ENCODE data around the gene SET. TPM values are rescaled to one million over a fixed set of nuclear protein-coding genes. Genes with fewer than 3 reads are reported as not detected.
"Not testable (repeated sequence)": the region's sequence is repeated elsewhere in the genome, so short reads cannot be mapped to it uniquely, and the experiment has no call there.

Gene SET
- total RNA-seq, 1 experiment from 2014 or later, result 563 TPM

- H3K27me3 Mint-ChIP-seq (ENCODE audit: insufficient read depth, unreplicated experiment), result no peaks in the 10 kb centered on the region
- H3K27ac Mint-ChIP-seq (ENCODE audit: low read depth, unreplicated experiment), result no peak overlapping the region
- no peaks in the 10 kb centered on the region for H3K9me3 Mint-ChIP-seq (ENCODE audit: unreplicated experiment)
- intact Hi-C loops (cut with micrococcal nuclease), result no loop called here
- peaks cover 21% of the 10 kb centered on the region for H3K36me3 Mint-ChIP-seq (ENCODE audit: insufficient read depth, unreplicated experiment)
- no peak for TF ChIP-seq CTCF (IDR thresholded peaks at IDR 0.05; ENCODE audit: unreplicated experiment)
- ChIA-PET CTCF (interaction anchor here (3.4 kb wide), 1 partner anchor 18 kb away, joined by 15 read pairs; no protein-coding TSS in a partner anchor), POLR2A (interaction anchor here (0.7 to 3.1 kb wide), 6 partner anchors 16 to 56 kb away, joined by 3 to 22 read pairs (median 4); partner anchors contain the start of gene SET)
- H3K4me1 Mint-ChIP-seq (ENCODE audit: insufficient read depth, unreplicated experiment), result peaks cover 8% of the 10 kb centered on the region
- no peak overlapping the region for H3K4me3 Mint-ChIP-seq (ENCODE audit: unreplicated experiment)
- BruUV-seq (replicated peaks), result no TSS peak
- DNase-seq (ENCODE audit: unreplicated experiment), result no peak
Observed at GRCh38 chr9:128654481-128654880, 34.5 kb upstream of the SET start.

- H3K4me1 Mint-ChIP-seq (ENCODE audit: insufficient read depth, unreplicated experiment), result peaks cover 8% of the 10 kb centered on the region
- ChIA-PET POLR2A (interaction anchor here (0.6 to 2.4 kb wide), 10 partner anchors 10 to 114 kb away, joined by 3 to 27 read pairs (median 3); no protein-coding TSS in a partner anchor), CTCF (interaction anchor here (0.8 to 1.0 kb wide), 3 partner anchors 18 to 237 kb away, joined by 3 to 5 read pairs (median 3); no protein-coding TSS in a partner anchor)
- no peaks in the 10 kb centered on the region for H3K27me3 Mint-ChIP-seq (ENCODE audit: insufficient read depth, unreplicated experiment)
- BruUV-seq (replicated peaks), result no TSS peak
- H3K4me3 Mint-ChIP-seq (ENCODE audit: unreplicated experiment), result peak within 1 kb of the TSS; percentile 67
- H3K36me3 Mint-ChIP-seq (ENCODE audit: insufficient read depth, unreplicated experiment), result peaks cover 21% of the 10 kb centered on the region
- peak within 1 kb of the TSS; percentile 98 for H3K27ac Mint-ChIP-seq (ENCODE audit: low read depth, unreplicated experiment)
- intact Hi-C loops (cut with micrococcal nuclease), result no loop called here
- DNase-seq (ENCODE audit: unreplicated experiment), result peak; percentile 93
- TF ChIP-seq CTCF (IDR thresholded peaks at IDR 0.05; ENCODE audit: unreplicated experiment), result no peak
- H3K9me3 Mint-ChIP-seq (ENCODE audit: unreplicated experiment), result no peaks in the 10 kb centered on the region
Observed at GRCh38 chr9:128656416-128657343, 32.3 kb upstream of the SET start, which contains the start of gene DYNC2I2. TSS of gene DYNC2I2 (minus strand) at chr9:128656847. CDS start at chr9:128656726, 121 bp downstream.

GRCh38 chr9:128657344-128657704 is 31.7 kb upstream of the SET start:
- no peak for DNase-seq (ENCODE audit: unreplicated experiment)
- H3K9me3 Mint-ChIP-seq (ENCODE audit: unreplicated experiment), result no peaks in the 10 kb centered on the region
- H3K4me3 Mint-ChIP-seq (ENCODE audit: unreplicated experiment), result peak overlapping the region; percentile 67
- TF ChIP-seq CTCF (IDR thresholded peaks at IDR 0.05; ENCODE audit: unreplicated experiment), result no peak
- BruUV-seq (replicated peaks), result TSS peak; percentile 89
- ChIA-PET CTCF (interaction anchor here (0.8 to 1.0 kb wide), 3 partner anchors 18 to 238 kb away, joined by 3 to 5 read pairs (median 3); no protein-coding TSS in a partner anchor), POLR2A (interaction anchor here (0.8 to 2.4 kb wide), 8 partner anchors 10 to 114 kb away, joined by 3 to 27 read pairs (median 3); no protein-coding TSS in a partner anchor)
- intact Hi-C loops (cut with micrococcal nuclease), result no loop called here
- peaks cover 21% of the 10 kb centered on the region for H3K36me3 Mint-ChIP-seq (ENCODE audit: insufficient read depth, unreplicated experiment)
- H3K4me1 Mint-ChIP-seq (ENCODE audit: insufficient read depth, unreplicated experiment), result peaks cover 8% of the 10 kb centered on the region
- peak overlapping the region; percentile 98 for H3K27ac Mint-ChIP-seq (ENCODE audit: low read depth, unreplicated experiment)
- no peaks in the 10 kb centered on the region for H3K27me3 Mint-ChIP-seq (ENCODE audit: insufficient read depth, unreplicated experiment)

DNA sequence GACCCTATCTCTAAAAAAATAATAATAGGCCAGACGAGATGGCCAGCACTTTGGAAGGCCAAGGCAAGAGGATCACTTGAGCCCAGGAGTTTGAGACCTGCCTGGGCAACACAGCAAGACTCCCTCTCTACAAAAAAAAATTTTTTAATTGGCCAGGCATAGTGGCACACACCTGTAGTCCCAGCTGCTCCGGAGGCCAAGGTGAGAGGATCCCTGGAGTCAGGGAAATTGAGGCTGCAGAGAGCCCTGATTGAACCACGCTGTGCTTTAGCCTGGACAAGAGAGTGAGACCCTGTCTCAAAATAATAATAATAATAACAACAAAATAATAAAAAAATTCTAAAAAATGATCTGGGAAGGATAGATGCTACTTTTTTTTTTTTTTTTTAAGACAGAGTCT is 31.2 kb upstream of the SET start:
- intact Hi-C loops (cut with micrococcal nuclease), result no loop called here
- BruUV-seq (replicated peaks), result no TSS peak
- DNase-seq (ENCODE audit: unreplicated experiment), result no peak
- Mint-ChIP-seq H3K27ac (ENCODE audit: low read depth, unreplicated experiment) (no peak overlapping the region), H3K36me3 (ENCODE audit: insufficient read depth, unreplicated experiment) (peaks cover 21% of the 10 kb centered on the region), H3K4me1 (ENCODE audit: insufficient read depth, unreplicated experiment) (peaks cover 8% of the 10 kb centered on the region), H3K4me3 (ENCODE audit: unreplicated experiment) (no peak overlapping the region), H3K27me3 (ENCODE audit: insufficient read depth, unreplicated experiment) (no peaks in the 10 kb centered on the region), H3K9me3 (ENCODE audit: unreplicated experiment) (no peaks in the 10 kb centered on the region)
- ChIA-PET POLR2A (interaction anchor here (0.8 to 2.4 kb wide), 5 partner anchors 22 to 113 kb away, joined by 3 to 27 read pairs (median 5); no protein-coding TSS in a partner anchor), CTCF (interaction anchor here (0.8 kb wide), 1 partner anchor 19 kb away, joined by 3 read pairs; no protein-coding TSS in a partner anchor)
- no peak for TF ChIP-seq CTCF (IDR thresholded peaks at IDR 0.05; ENCODE audit: unreplicated experiment)

GRCh38 chr9:128666481-128666941 is 22.5 kb upstream of the SET start:
- CTCF ChIA-PET, result interaction anchor here (0.7 kb wide), 1 partner anchor 471 kb away, joined by 3 read pairs; no protein-coding TSS in a partner anchor
- H3K27me3 Mint-ChIP-seq (ENCODE audit: insufficient read depth, unreplicated experiment); H3K27ac Mint-ChIP-seq (ENCODE audit: low read depth, unreplicated experiment); H3K4me3 Mint-ChIP-seq (ENCODE audit: unreplicated experiment); BruUV-seq (replicated peaks); intact Hi-C loops (cut with micrococcal nuclease); H3K9me3 Mint-ChIP-seq (ENCODE audit: unreplicated experiment); H3K4me1 Mint-ChIP-seq (ENCODE audit: insufficient read depth, unreplicated experiment): not testable (repeated sequence)
- DNase-seq (ENCODE audit: unreplicated experiment), result peak; percentile 46
- POLR2A ChIA-PET, result interaction anchor here (0.6 to 2.6 kb wide), 2 partner anchors 18 to 198 kb away, joined by 6 to 12 read pairs; no protein-coding TSS in a partner anchor
- peaks cover 12% of the 10 kb centered on the region for H3K36me3 Mint-ChIP-seq (ENCODE audit: insufficient read depth, unreplicated experiment)
